HEK293 (cell line): ENCODE results near the gene CNFN.

ENCODE experiments used
- AEBP2 ChIP-seq: fragments of 450-650 bp; formaldehyde crosslinking; IDR thresholded peaks from 2 replicates; pipeline ENCODE4 v1.5.1; 2016; ENCODE audit warnings: missing biosample characterization, missing genetic modification characterization, borderline replicate concordance
- CTCF ChIP-seq: fragments of 450-650 bp; formaldehyde crosslinking; IDR thresholded peaks from 2 replicates; pipeline ENCODE4 v1.5.1; 2016; ENCODE audit warnings: missing biosample characterization, missing genetic modification characterization
- ZNF513 ChIP-seq: fragments of 450-650 bp; IDR thresholded peaks from 2 replicates; pipeline ENCODE4 v1.5.1; 2018; ENCODE audit warnings: missing biosample characterization, missing genetic modification characterization
- TF ChIP-seq, protein P1 (sequence below): fragments of 450-650 bp; formaldehyde crosslinking; IDR thresholded peaks from 2 replicates; pipeline ENCODE4 v1.5.1; 2016; ENCODE audit warnings: missing biosample characterization, missing genetic modification characterization
- TF ChIP-seq, protein P2 (sequence below): fragments of 450-650 bp; formaldehyde crosslinking; IDR thresholded peaks from 2 replicates; pipeline ENCODE4 v1.5.1; 2016; ENCODE audit warnings: missing biosample characterization, missing genetic modification characterization
- TF ChIP-seq, protein P3 (sequence below): fragments of 450-650 bp; formaldehyde crosslinking; IDR thresholded peaks from 2 replicates; pipeline ENCODE4 v1.5.1; 2016; ENCODE audit warnings: missing biosample characterization, missing genetic modification characterization

- TF ChIP-seq, protein P1, sequence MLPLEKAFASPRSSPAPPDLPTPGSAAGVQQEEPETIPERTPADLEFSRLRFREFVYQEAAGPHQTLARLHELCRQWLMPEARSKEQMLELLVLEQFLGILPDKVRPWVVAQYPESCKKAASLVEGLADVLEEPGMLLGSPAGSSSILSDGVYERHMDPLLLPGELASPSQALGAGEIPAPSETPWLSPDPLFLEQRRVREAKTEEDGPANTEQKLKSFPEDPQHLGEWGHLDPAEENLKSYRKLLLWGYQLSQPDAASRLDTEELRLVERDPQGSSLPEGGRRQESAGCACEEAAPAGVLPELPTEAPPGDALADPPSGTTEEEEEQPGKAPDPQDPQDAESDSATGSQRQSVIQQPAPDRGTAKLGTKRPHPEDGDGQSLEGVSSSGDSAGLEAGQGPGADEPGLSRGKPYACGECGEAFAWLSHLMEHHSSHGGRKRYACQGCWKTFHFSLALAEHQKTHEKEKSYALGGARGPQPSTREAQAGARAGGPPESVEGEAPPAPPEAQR (tag by site-specific recombination): no peak
- TF ChIP-seq CTCF (no peak), ZNF513 (tag by site-specific recombination) (no peak), AEBP2 (no peak)
- TF ChIP-seq, protein P2, sequence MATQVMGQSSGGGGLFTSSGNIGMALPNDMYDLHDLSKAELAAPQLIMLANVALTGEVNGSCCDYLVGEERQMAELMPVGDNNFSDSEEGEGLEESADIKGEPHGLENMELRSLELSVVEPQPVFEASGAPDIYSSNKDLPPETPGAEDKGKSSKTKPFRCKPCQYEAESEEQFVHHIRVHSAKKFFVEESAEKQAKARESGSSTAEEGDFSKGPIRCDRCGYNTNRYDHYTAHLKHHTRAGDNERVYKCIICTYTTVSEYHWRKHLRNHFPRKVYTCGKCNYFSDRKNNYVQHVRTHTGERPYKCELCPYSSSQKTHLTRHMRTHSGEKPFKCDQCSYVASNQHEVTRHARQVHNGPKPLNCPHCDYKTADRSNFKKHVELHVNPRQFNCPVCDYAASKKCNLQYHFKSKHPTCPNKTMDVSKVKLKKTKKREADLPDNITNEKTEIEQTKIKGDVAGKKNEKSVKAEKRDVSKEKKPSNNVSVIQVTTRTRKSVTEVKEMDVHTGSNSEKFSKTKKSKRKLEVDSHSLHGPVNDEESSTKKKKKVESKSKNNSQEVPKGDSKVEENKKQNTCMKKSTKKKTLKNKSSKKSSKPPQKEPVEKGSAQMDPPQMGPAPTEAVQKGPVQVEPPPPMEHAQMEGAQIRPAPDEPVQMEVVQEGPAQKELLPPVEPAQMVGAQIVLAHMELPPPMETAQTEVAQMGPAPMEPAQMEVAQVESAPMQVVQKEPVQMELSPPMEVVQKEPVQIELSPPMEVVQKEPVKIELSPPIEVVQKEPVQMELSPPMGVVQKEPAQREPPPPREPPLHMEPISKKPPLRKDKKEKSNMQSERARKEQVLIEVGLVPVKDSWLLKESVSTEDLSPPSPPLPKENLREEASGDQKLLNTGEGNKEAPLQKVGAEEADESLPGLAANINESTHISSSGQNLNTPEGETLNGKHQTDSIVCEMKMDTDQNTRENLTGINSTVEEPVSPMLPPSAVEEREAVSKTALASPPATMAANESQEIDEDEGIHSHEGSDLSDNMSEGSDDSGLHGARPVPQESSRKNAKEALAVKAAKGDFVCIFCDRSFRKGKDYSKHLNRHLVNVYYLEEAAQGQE (tag by site-specific recombination): no peak
- TF ChIP-seq, protein P3, sequence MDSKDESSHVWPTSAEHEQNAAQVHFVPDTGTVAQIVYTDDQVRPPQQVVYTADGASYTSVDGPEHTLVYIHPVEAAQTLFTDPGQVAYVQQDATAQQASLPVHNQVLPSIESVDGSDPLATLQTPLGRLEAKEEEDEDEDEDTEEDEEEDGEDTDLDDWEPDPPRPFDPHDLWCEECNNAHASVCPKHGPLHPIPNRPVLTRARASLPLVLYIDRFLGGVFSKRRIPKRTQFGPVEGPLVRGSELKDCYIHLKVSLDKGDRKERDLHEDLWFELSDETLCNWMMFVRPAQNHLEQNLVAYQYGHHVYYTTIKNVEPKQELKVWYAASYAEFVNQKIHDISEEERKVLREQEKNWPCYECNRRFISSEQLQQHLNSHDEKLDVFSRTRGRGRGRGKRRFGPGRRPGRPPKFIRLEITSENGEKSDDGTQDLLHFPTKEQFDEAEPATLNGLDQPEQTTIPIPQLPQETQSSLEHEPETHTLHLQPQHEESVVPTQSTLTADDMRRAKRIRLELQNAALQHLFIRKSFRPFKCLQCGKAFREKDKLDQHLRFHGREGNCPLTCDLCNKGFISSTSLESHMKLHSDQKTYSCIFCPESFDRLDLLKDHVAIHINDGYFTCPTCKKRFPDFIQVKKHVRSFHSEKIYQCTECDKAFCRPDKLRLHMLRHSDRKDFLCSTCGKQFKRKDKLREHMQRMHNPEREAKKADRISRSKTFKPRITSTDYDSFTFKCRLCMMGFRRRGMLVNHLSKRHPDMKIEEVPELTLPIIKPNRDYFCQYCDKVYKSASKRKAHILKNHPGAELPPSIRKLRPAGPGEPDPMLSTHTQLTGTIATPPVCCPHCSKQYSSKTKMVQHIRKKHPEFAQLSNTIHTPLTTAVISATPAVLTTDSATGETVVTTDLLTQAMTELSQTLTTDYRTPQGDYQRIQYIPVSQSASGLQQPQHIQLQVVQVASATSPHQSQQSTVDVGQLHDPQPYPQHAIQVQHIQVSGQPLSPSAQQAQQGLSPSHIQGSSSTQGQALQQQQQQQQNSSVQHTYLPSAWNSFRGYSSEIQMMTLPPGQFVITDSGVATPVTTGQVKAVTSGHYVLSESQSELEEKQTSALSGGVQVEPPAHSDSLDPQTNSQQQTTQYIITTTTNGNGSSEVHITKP: no peak
These were observed 27.8 kb downstream of the CNFN start for GRCh38 chr19:42362342-42362741.
